AG20443 (cell line): ENCODE data around the gene GHITM.
"Not testable (repeated sequence)": the region's sequence is repeated elsewhere in the genome, so short reads cannot be mapped to it uniquely, and the experiment has no call there.

Experiments
- DNase-seq: peaks from one replicate; pipeline ENCODE4 v3.0.0; 2012; ENCODE audit warnings: low spot score, mixed read lengths

The GHITM gene

DNA sequence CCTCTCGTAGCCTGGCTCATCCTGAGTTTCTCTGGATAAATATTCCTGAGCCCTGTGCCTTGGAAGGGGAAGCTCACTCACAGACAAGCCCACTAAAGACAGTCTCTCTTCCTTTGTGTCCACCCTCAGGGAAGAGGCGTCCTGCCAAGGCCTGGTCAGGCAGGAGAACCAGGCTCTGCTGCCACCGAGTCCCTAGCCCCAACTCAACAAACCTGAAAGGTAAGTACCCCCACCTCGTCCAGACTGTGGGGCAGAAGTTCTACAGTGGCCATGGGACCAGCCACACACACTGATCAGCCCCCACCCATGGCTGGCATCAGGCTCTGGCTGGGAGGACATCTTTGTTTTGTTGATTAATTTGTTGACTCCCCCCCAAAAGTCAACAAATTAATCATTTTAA is 37.0 kb downstream of the GHITM start:
- DNase-seq = no peak

DNA sequence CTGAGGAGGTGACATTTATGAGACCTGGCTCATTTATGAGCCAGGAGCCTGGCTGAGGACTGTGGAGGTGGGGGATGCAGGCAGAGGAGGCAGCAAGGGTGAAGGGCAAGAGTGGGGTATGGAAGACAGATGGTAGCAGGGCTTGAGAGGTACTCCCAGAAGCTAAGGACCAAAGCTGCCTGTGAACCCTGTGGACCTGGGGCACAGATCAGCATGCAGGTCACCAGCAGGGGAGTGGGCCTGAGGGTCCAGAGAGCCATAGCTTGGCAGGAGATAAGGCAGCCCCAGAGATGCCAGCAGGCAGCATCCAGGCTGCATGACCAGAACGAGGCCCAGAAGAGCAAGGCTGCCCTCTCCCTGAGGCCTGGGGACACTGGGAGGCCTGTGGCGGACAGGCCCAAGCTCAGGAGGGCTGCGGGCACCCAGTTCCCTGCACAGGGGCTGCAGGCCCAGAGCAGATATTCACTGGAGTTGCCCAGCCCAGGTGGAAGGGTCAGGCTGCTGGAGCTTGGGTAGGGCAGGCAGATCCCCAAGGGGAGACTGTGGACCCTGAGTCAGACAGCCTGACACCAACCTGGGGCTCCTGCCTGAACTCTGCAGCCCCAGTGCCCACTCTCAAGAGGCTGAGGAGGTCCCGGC is 37.6 kb downstream of the GHITM start:
- no peak for DNase-seq

DNA sequence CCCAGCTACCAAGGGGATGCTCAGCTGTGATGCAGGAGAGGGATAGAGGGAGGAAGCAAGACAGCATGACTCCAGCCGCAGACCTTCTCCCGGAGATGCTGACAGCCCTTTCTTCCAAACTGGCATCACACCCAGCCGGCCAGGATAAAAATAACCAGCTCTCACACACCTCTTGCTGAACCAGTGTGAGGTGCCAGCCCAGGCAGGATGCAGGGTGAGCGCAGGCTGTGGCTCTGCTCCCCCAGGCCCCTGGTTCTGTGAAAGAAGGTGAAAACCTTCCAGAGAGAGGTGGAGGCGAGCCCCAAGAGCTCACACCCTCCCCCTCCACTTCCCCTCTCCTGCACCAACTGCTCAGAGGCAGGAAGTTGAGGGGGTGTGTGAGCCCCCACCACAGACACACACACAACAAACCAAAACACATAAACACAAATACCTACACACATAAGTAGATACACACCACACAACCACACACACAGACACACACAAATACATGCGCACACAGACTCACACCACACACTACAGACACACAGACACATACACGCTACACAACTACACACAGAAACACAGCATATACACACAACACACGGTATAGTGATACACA is 38.3 kb downstream of the GHITM start:
- no peak for DNase-seq

DNA sequence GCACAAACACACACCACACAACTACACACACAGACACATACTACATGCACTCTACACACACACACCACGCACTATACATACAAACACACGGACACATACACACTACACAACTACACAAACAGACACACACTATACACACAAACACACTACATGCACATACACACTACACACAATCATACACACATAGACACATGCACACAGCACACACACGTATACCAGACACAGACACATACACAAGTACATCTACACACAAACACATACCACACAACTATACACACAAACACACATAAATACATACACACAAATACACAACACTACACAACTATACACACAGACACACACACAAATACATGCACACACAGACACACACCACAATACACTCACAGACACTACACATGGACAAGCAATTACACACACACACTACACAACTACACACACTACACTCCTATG is 38.9 kb downstream of the GHITM start:
- DNase-seq = no peak

DNA sequence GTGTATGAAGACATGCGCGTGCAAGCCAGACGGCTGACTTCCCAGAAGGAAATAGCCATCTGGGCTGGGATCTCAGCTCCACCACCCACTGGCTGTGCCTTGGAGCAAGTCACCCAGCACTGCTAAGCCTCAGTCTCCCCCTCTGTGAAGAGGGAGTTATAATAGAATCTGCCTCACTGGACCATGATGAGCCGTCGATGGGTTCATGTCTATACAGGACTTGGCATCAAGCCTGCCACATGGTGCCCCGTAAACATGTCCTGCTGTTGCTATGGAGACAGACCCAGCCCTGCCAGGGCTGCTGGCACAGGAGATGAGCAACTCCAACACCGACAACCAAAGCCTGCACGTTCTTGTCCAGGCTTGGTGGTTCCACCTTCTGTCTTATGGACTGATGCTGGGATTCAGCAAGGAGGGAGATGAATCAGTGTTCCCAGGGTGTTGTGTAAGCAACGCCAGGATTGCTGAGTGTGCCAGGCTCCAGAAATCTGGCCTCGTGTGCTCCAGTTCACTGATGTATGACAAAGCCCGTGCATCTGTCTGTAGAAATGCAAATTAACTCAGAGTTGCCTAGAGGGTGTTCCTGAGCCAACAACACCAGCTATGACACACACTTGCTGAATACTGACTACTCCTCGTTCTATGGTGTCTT is 39.9 kb downstream of the GHITM start:
- DNase-seq = peak; percentile 81

DNA sequence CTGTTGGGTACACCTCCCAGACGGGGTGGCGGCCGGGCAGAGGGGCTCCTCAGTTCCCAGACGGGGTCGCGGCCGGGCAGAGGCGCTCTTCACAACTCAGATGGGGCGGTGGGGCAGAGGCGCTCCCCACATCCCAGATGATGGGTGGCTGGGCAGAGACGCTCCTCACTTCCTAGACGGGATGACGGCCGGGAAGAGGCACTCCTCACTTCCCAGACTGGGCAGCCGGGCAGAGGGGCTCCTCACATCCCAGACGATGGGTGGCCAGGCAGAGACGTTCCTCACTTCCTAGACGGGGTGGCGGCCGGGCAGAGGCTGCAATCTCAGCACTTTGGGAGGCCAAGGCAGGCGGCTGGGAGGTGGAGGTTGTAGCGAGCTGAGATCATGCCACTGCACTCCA is 41.1 kb downstream of the GHITM start:
- not testable (repeated sequence) for DNase-seq

DNA sequence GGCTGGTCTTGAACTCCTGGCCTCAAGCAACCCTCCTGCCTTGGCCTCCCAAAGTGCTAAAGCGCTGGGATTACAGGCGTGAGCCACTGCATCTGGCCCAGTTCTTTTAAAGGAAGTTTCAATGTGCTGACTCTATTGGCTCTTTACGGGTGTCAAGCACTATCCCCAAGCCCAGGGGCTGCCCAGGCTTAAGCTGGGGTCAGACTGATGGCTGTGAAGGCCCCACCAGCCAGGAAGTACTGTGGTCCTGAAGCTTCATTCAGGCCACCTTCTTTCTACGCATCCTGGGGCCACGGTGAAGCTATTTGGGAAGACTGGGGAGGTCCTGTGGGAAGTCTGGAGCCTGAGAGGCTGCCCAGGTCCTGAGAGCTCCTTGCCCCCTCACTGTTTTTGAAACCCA is 42.3 kb downstream of the GHITM start:
- DNase-seq = no peak

DNA sequence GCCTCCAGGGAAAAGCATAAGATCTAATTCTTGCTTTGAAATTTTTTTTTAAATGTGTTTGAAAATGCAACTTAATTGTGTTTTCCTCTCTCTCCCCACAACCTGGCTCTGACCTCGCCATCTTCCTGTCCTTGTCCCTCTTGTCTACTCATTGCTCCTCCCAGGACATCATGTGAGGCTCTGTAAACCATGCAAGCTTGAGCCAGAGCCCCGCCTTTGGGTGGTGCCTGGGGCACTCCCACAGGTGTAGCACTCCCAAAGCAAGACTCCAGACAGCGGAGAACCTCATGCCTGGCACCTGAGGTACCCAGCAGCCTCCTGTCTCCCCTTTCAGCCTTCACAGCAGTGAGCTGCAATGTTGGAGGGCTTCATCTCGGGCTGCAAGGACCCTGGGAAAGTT is 45.2 kb downstream of the GHITM start:
- DNase-seq = no peak

DNA sequence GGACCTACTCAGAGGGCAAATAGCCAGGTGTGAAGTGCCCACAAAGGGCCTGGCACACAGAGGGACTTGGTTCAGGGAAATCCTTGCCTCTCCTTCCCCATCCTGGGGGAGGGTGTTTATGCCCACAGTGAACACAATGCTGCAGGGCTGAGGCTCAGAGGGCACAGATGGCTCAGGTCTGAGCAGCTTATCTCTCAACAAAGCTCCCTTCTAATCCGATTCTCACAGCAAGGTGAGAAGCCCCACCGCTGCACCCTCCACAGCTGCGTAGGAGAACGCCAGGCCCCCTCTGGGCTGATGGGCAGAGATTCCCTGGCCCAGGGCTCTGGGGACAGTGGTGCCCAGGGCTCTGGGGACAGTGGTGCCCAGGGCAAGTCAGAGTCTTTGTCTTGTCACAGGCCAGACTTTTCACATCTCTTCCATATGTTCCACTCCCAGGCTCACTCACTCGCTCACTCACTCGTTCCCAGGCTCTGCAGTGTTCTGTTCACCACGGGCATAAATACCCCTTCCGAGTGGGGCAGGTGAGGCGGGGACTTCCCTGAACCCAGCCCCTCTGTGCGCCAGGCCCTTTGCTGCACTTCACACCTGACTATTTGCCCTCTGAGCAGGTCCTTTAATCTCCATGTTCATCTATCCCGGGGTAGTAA is 46.3 kb downstream of the GHITM start:
- DNase-seq = no peak

DNA sequence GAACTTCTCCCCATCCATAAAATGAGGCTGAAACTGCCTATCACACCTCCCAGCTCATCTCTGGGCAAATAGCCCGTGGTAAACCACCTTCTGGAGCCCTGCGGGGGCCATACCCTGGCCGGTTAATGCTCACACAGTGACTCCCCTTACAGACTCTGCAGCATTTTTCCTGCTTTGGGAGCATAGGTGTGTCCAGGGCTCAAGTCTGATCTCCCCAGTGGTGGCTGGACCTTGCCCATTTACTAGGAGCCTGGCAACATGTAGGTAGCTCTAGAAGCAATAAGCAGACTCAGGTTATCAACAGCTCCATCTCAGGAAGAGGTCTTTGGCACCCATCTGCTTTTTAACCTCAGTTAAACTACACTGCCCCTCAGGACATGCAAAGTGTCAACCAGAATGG is 49.5 kb downstream of the GHITM start:
- no peak for DNase-seq

DNA sequence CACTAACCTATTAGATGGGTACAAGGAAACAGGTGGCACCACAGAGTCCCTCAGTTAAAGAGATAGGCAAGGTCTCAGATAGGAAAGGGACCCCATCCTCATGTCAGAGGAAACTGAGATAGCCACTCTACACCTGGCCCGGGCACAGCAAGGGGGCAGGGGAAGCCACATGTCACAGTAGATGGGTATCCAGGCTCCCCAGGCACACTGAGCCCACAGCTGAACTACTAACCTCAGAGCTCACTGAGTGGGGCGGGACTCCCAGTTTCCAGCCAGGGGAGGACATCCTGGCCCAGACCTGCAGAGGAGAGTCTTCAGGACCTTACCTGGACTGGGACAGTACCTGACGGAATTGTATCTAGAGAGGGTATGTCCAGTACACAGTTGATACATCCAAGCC is 51.3 kb downstream of the GHITM start:
- DNase-seq = no peak

DNA sequence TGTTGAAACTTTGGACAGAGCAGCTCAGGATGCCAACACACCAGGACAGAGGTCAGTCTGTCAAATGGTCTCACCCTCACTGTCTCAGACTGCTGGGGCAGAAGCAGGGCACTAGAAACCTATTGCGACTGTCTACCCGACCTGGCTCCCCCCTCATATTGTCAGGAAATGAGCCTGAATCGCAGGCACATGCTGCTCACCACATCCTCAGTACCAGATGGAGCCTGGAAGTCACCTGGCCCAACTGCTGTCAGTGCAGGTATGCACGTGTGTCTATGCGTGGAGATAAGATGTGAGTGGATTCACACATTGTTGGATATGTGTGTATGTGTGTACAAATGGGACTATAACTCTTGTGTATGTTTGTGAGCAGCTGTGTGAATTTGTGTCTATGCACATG is 51.8 kb downstream of the GHITM start:
- no peak for DNase-seq

DNA sequence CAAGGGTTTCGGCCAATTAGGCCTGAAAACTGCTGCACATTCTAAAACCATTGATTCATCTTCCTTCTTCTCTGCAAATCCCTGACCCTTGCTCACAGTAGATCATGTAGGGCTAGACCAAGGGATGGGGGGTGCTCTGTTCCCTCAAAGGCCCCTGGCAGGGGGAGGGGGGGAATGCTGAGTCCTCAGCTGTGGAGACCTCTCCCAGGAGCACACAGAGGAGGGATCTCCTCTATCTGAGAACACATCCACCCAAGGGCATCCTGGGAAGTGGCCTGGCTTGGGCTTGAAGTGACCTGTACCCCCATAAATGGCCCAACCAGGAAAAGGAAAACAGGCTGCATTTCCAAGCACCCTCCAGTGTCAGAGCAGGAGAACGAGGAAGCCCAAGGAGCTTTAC is 54.0 kb downstream of the GHITM start:
- no peak for DNase-seq

DNA sequence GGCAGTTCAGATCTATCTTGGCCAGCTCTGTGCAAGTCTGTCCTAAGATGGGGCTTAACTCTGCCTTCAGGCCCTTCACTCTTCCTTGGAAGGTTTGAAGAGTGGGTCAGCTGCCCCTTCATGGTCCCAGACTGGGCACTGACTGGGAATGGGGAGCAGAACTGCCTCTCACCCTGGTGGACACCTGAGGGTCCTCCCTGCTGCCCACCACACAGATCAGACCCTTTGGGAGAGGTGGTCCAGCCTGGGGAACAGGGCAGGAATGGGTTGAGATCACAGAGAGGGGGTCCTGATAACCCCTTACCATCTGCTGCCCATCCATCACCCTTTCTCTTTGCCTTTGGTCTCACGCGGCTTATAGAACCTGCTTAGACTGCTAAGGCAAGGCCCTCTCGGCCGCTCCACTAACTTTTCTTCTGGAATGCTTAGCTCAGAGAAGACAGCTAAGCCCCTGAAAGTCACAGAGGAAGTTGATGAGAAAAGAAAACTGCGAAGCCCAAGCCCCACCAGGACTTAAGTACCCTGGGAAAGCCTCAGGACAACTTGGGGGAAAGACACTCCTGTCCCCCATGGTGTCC is 54.6 kb downstream of the GHITM start:
- DNase-seq = no peak

DNA sequence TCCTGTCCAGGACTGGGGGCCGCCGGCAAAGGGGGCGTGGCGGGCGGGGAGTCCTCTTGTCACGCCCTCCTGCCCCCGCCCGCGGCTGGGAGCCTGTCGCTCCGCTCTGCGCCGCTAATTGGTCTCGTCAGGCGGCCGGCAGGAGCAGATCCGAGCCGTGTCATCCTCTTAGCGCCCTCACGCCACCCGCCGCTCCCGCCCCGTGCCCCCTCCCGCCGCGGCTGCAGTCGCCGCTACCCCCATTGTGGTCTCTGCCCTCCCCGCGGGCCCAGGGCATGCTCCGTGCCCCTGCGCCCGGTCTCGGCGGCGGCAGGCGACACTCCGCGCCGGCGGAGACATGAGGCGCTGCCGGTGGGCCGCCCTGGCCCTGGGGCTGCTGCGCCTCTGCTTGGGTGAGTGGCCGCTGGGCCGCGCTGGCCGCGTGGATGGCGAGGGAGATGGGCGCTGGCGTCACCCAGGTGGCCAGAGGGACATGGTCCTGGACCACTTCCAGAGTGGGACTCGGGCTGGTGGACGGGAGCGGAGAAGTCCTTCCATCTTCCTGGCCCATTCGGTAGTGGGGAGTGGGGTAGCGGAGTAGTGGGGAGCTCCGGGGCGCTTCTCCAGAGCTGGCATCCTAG is 55.2 kb downstream of the GHITM start, which contains the start of gene CDHR1:
TSS of gene CDHR1 (plus strand) at position 114 of the 620 bp plus-strand sequence. CDS start at position 338, 224 bp downstream.
- peak; percentile 66 for DNase-seq

DNA sequence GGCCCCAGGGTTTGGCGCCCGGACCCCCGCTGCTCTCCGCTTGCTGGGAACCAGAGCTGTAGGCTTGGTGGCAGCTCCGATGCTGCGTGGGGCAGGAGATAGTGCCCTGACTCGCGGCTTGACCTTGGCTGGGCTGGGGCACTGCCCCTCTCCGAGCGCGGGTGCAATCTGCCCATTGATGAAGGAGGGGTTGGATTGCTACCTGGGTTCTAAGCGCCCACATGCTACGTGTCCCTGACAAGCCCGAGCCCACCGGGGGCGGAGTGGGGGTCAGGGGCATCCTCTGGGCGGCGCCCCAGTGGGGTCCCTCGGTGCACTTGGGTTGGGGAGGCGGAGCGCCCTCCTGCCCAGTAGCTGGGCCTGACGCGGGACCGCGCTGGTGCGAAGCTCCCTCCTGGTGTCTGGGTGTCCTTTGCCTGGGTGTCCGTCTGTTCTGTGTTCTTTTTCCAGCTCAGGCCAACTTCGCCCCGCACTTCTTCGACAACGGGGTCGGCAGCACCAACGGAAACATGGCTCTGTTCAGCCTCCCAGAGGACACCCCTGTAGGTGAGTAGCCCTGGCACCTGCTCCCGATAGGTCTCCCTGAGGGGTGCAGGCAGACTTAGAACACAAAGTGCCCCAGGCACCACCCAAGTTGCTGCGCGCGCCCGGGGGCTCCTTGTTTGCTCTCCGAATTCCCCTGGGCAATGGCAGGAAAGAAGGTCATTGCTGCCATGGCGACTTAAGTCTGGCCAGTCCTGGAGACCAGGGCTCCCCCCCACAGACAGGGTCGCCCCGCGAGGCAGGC is 55.9 kb downstream of the GHITM start:
- no peak for DNase-seq

DNA sequence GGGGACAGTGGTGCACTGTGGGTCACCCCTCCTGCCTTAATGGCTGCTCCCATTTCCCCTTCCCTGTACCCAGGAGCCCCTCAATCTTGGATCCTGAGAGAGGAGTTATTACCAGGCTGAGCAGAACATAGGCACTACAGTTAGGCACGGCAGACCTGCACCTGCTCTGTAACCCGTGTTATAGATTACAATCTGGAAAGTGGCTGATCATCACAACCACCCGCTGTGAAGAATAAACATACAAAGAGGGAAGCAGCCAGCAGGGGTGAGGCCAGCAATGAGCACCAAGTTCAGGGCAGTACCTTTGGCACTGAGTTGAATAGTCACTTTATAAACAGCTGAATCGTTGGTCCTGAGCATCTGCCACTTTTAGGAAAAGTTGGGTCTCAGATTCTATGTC is 56.8 kb downstream of the GHITM start:
- DNase-seq = no peak

DNA sequence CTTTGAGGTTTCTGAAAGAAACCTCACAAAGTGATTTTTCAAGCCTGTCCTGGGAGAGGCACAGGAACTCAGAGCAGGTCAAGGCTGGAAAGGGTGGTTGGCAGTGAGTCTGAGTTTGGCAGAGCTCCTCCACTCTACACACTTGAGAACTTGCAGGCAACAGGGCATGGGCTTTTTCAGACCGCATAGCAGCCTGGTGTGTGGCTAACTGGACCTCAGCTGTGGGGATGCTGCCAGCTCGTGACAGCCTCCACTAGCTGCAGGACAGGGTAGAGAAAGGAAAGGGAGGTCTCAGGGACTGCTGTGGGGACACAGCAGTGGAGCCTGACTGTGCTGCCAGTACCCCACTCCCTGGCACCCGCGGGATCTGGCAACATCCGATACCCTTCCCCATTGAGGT is 57.6 kb downstream of the GHITM start:
- DNase-seq = no peak

DNA sequence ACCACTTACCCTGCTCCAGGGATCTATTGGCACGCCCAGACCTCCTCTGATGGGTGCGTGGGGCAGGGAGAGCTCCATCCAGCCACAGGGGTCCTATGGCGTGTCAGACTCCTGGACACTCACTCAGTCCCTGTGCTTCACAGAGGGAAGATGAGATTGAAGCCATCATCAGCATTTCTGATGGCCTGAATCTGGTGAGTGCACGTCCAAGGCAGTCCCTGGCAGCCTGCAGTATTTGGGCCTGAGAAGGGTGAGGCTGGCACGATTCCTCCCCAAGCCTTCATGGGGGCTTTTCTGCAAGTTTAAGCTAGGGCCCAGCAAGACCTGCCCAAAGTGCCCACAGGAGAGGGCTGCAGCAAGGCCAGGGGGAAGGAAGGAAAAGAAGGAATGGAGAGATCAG is 58.3 kb downstream of the GHITM start:
- no peak for DNase-seq

DNA sequence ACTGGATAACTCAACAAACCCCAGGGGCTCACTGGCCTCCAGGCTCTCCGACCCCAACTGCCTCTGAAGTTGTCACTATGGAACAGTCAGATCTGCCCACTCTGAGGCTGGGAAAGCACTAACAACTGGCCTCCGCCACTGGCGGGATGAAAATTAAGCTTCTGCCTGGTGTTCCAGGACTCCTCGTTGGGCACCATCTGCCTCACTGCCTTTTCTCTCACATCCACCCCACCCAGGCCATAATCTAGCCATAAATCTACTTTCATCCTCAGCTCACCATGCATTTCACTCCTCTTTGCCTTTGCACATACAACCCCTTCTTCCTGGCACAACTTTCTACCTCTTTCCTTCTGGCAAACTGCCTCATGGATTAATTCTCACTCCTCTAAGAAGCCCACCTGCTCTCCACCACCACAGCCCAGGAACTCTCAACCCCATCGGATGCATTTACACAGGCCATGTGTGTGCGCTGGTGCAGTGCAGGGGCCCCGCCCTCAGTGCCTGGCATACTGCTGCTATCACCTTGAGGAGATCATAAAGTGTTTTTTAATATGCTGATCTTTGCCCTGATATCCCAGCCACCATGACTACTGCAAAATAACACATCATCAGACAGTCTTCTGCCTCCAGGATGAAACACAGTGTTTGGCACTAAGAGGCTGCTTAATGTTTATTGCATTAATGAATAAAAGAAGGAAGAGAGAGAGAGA is 59.1 kb downstream of the GHITM start:
- no peak for DNase-seq
